Adrenal gland (tissue), 12 donors: ENCODE results near the gene ARL14EP. TPM values are rescaled to one million over a fixed set of nuclear protein-coding genes. Genes with fewer than 3 reads are reported as not detected.

Experiments
- DNase-seq, 7 donors: peaks; one replicate each; pipeline ENCODE4 v3.0.0-alpha.2; 2019 to 2020
- H3K27ac ChIP-seq, 5 donors: fragments of 200-600 bp; sonication (generic) in 4 of 5; 1 replicate in 3 of 5; 2 replicates in 2 of 5; pipeline versions ENCODE4 v1.5.1 to v1.8.0; 2016 to 2020; ENCODE audit warnings: mild to moderate bottlenecking in 1 of 5
- H3K27me3 ChIP-seq: fragments of 200-600 bp; 2 replicates; pipeline ENCODE4 v1.8.0; 2021
- H3K36me3 ChIP-seq, 2 donors: fragments of 200-600 bp; replicated peaks in 1 of 2; 1 replicate in 1 of 2; 2 replicates in 1 of 2; pipeline versions ENCODE4 v1.5.1 to v1.8.0; 2018 to 2022
- H3K4me1 ChIP-seq, 2 donors: fragments of 200-600 bp; replicated peaks in 1 of 2; 1 replicate in 1 of 2; 2 replicates in 1 of 2; pipeline versions ENCODE4 v1.5.1 to v1.8.0; 2018 to 2021
- H3K4me3 ChIP-seq, 4 donors: fragments of 200-600 bp; sonication (generic) in 3 of 4; one replicate each; pipeline ENCODE4 v1.5.1; 2016 to 2018
- H3K9me3 ChIP-seq, 3 donors: fragments of 200-600 bp; sonication (generic) in 1 of 3; replicated peaks in 1 of 3; 1 replicate in 2 of 3; 2 replicates in 1 of 3; pipeline versions ENCODE4 v1.5.1 to v1.8.0; 2016 to 2021
- CTCF ChIP-seq, 6 experiments: fragments of 450-650 bp in 4 of 6; fragments of 200-600 bp in 2 of 6; sonication (generic) in 1 of 6; IDR thresholded peaks; 1 replicate in 5 of 6; 2 replicates in 1 of 6; pipeline versions ENCODE4 v1.5.1 to v1.8.0; 2016 to 2021; ENCODE audit warnings: antibody characterized with exemption in 6 of 6, mild to moderate bottlenecking in 2 of 6, moderate library complexity in 1 of 6
- POLR2A ChIP-seq, 2 donors: fragments of 450-650 bp; IDR thresholded peaks; one replicate each; pipeline ENCODE4 v1.6.1; 2017; ENCODE audit warnings: antibody characterized with exemption in 2 of 2, mild to moderate bottlenecking in 2 of 2, moderate library complexity in 1 of 2
- WGBS, 4 donors: extraction: QIAGEN DNeasy Blood & Tissue Kit in 2 of 4; methylation state at CpG; one replicate each; pipeline versions ENCODE4 v1.1.5 to v1.1.7; 2013 to 2017; 5-methylcytosine and 5-hydroxymethylcytosine counted together
- intact Hi-C, 2 donors: fragments of 100-400 bp; cut with DNase I; formaldehyde crosslinking; loops; one replicate each; pipeline versions ENCODE4 v1.14.1 to v1.15.0; 2022 to 2023
- polyA plus RNA-seq, 3 donors: library from polyadenylated mRNA; stranded (reverse); fragments of 200-250 nt in 2 of 3; fragments of 350-450 nt in 1 of 3; fragmentation: Illumina TruSeq in 1 of 3; extraction: RNeasy Lipid Tissue Mini Kit (QIAGEN cat#74804) in 1 of 3; gene quantifications; one replicate each; pipeline ENCODE4 v1.2.3, GENCODE V29; 2013 to 2014
- total RNA-seq, 9 donors: library from RNA; depleted of rRNA in 4 of 9; stranded (reverse); fragments of >200 nt in 4 of 9; fragments of 120-200 nt in 1 of 9; fragmentation: NEBNext Ultra II Directional in 1 of 9; extraction: Animal tissue kit (Norgen Biotek cat#: 25700) in 1 of 9; gene quantifications; one replicate each; pipeline versions ENCODE4 v1.1.0 to v1.2.4, GENCODE V29; 2013 to 2023
- donor health status: healthy with polysubstance abuse.
- donor health status: Bipolar disorder and iron deficiency.
- donor health status: DM: yes; HTN: yes; CAD: no.
- donor health status: DM: no; HTN: no; CAD: no.
- donor health status: DM: no; HTN: no; CAD: no.
- donor health status: DM: yes; HTN: yes; CAD: no.

Gene ARL14EP
- total and polyA plus RNA-seq, 12 donors, result 12.0 to 49.5 (median 31.7) TPM

- H3K4me1 ChIP-seq, result no peaks in the 10 kb centered on the region
- H3K9me3 ChIP-seq, result no peaks in the 10 kb centered on the region
- H3K36me3 ChIP-seq, result no peaks in the 10 kb centered on the region
- H3K27me3 ChIP-seq, result no peaks in the 10 kb centered on the region
- H3K27ac ChIP-seq, result no peak overlapping the region
- intact Hi-C loops, result no loop called here
- no peak for TF ChIP-seq CTCF (IDR thresholded peaks at IDR 0.05)
- DNase-seq, result no peak
- no peak overlapping the region for H3K4me3 ChIP-seq
These were observed 37.8 kb downstream of the ARL14EP start for GRCh38 chr11:30360741-30361140.

- no peaks in the 10 kb centered on the region for H3K27me3 ChIP-seq
- 55 to 61% (median 59%) methylated on average over 7 of the region's 7 CpGs for WGBS, 4 donors
- no peak for TF ChIP-seq CTCF (IDR thresholded peaks at IDR 0.05)
- TF ChIP-seq POLR2A (IDR thresholded peaks at IDR 0.05), result no peak
- H3K4me1 ChIP-seq, result no peaks in the 10 kb centered on the region
- intact Hi-C loops, result no loop called here
- no peaks in the 10 kb centered on the region for H3K36me3 ChIP-seq
- H3K27ac ChIP-seq, result no peak overlapping the region
- DNase-seq, result no peak
- no peaks in the 10 kb centered on the region for H3K9me3 ChIP-seq
- no peak overlapping the region for H3K4me3 ChIP-seq
These were observed 41.4 kb downstream of the ARL14EP start for GRCh38 chr11:30364139-30364836.

- Histone ChIP-seq H3K27me3 (no peaks in the 10 kb centered on the region), H3K27ac (no peak overlapping the region)
- no peak for TF ChIP-seq POLR2A (IDR thresholded peaks at IDR 0.05)
- TF ChIP-seq CTCF (IDR thresholded peaks at IDR 0.05), result no peak
These were observed 42.1 kb downstream of the ARL14EP start for GRCh38 chr11:30364837-30365482.

GRCh38 chr11:30365793-30366517 is 43.1 kb downstream of the ARL14EP start:
- TF ChIP-seq POLR2A (IDR thresholded peaks at IDR 0.05) (no peak), CTCF (IDR thresholded peaks at IDR 0.05) (no peak)

More at GRCh38 chr11:30364837-30365482, 42.1 kb downstream of the ARL14EP start:
- DNase-seq, result no peak
- Histone ChIP-seq H3K9me3 (no peaks in the 10 kb centered on the region), H3K36me3 (no peaks in the 10 kb centered on the region), H3K4me3 (no peak overlapping the region), H3K4me1 (no peaks in the 10 kb centered on the region)
- WGBS, 4 donors, result 86 to 88% (median 86%) methylated on average over 9 of the region's 9 CpGs
- intact Hi-C loops, result no loop called here

More at GRCh38 chr11:30365793-30366517, 43.1 kb downstream of the ARL14EP start:
- H3K4me3 ChIP-seq, result no peak overlapping the region
- no peaks in the 10 kb centered on the region for H3K27me3 ChIP-seq
- H3K36me3 ChIP-seq, result no peaks in the 10 kb centered on the region
- H3K9me3 ChIP-seq, result no peaks in the 10 kb centered on the region
- no peak for DNase-seq
- WGBS, 4 donors, result 94 to 98% (median 97%) methylated on average over 3 of the region's 3 CpGs
- no peaks in the 10 kb centered on the region for H3K4me1 ChIP-seq
- intact Hi-C loops, result no loop called here
- no peak overlapping the region for H3K27ac ChIP-seq
